ENCODE results near the gene ADIPOR2.

DNA sequence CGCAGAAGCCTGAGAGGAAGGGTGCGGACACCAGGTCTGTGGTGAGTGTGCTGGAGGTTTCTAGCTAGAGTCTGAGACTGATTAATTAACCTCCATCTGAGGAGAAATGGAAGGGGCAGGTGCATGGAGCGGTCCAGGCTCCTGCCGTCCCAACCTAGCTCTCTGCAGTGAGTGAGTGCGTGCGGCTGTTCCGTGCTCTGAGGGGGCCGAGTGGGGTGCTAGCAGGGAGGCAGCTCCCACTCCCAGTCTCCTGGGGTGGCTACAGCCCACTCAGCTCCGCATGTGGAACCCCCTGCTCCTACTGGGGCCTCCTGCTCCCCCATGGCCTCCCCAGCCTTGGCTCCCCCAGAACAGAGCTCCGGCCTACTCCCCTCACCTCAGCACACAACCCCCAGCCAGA is 132.4 kb downstream of the ADIPOR2 start:
- TF ChIP-seq CTCF (IDR thresholded peaks at IDR 0.05) (no peak), EZH2 (IDR thresholded peaks at IDR 0.05) (no peak)

Data from neural progenitor cell (in vitro differentiated cells).